Testis (tissue), 3 donors: ENCODE data around the gene PPM1E. TPM values are rescaled to one million over a fixed set of nuclear protein-coding genes. Genes with fewer than 3 reads are reported as not detected.

Experiments
- DNase-seq: peaks from one replicate; pipeline ENCODE4 v3.0.0-alpha.2; 2019
- H3K27ac ChIP-seq, 2 donors: fragments of 200-600 bp; sonication (generic); one replicate each; pipeline ENCODE4 v1.5.1; 2019
- H3K27me3 ChIP-seq: fragments of 200-600 bp; sonication (generic); one replicate; pipeline ENCODE4 v1.5.1; 2019
- H3K36me3 ChIP-seq: fragments of 200-600 bp; sonication (generic); one replicate; pipeline ENCODE4 v1.5.1; 2017; ENCODE audit warnings: low read depth; ENCODE audit errors: missing control alignments
- H3K4me1 ChIP-seq: fragments of 200-600 bp; sonication (generic); one replicate; pipeline ENCODE4 v1.5.1; 2019
- H3K4me3 ChIP-seq, 2 donors: fragments of 200-600 bp; sonication (generic); one replicate each; pipeline ENCODE4 v1.5.1; 2017 to 2019
- H3K9me3 ChIP-seq: fragments of 200-600 bp; sonication (generic); one replicate; pipeline ENCODE4 v1.5.1; 2017
- POLR2A ChIP-seq: fragments of 450-650 bp; IDR thresholded peaks from one replicate; pipeline ENCODE4 v1.6.1; 2017; ENCODE audit warnings: antibody characterized with exemption, mild to moderate bottlenecking, moderate library complexity
- WGBS, 2 donors: methylation state at CpG; one replicate each; pipeline ENCODE4 v1.1.5; 2018; 5-methylcytosine and 5-hydroxymethylcytosine counted together
- intact Hi-C: fragments of 100-400 bp; cut with DNase I; formaldehyde crosslinking; loops from one replicate; pipeline ENCODE4 v1.15.1; 2023; ENCODE audit warnings: low total_unique reads
- polyA plus RNA-seq: library from polyadenylated mRNA; stranded (reverse); fragments of 350-450 nt; fragmentation: Illumina TruSeq; extraction: RNeasy Lipid Tissue Mini Kit (QIAGEN cat#74804); gene quantifications from one replicate; pipeline ENCODE4 v1.2.3, GENCODE V29; 2014; ENCODE audit warnings: low read depth, low replicate concordance; ENCODE audit not compliant: insufficient read depth
- total RNA-seq, 2 donors: library from RNA; depleted of rRNA; stranded (reverse); fragments of >200 nt; gene quantifications; one replicate each; pipeline ENCODE4 v1.2.3, GENCODE V29; 2016
- TF ChIP-seq, protein P1 (sequence below), 3 experiments: fragments of 450-650 bp in 2 of 3; fragments of 200-600 bp in 1 of 3; sonication (generic) in 1 of 3; IDR thresholded peaks; one replicate each; pipeline ENCODE4 v1.5.1; 2016 to 2019; ENCODE audit warnings: antibody characterized with exemption in 3 of 3, mild to moderate bottlenecking in 2 of 3, moderate library complexity in 1 of 3

PPM1E gene
- total and polyA plus RNA-seq, 3 donors from 2014 or later: 8.1 to 16.7 (median 13.5) TPM

DNA sequence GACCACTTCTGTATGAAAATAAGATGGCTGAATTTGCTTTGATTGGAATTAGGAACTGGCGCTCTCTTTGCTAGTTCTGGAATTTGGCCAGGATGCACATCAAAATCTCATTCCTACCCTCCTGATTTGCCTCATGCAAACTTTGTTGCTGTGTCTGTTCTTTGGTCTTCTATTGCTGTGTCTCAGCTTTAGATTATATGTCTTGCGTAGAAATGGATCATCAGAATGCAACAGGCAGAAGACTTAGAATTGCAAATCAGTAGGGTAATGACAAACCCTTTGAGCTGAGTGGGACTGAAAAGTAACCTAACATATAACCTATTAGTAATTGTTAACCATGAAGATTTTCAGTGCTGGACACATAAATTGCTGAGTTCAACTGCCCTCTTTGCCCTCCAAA lies 33.0 kb upstream of the PPM1E start:
- intact Hi-C loops: no loop called here

GRCh38 chr17:58728798-58729197 lies 26.9 kb upstream of the PPM1E start:
- Histone ChIP-seq H3K27me3 (no peaks in the 10 kb centered on the region), H3K36me3 (no peaks in the 10 kb centered on the region), H3K4me3 (no peak overlapping the region), H3K27ac (no peak overlapping the region), H3K9me3 (no peaks in the 10 kb centered on the region), H3K4me1 (no peaks in the 10 kb centered on the region)
- no peak for DNase-seq
- intact Hi-C loops: no loop called here
- TF ChIP-seq POLR2A: no peak
- TF ChIP-seq, protein P1, sequence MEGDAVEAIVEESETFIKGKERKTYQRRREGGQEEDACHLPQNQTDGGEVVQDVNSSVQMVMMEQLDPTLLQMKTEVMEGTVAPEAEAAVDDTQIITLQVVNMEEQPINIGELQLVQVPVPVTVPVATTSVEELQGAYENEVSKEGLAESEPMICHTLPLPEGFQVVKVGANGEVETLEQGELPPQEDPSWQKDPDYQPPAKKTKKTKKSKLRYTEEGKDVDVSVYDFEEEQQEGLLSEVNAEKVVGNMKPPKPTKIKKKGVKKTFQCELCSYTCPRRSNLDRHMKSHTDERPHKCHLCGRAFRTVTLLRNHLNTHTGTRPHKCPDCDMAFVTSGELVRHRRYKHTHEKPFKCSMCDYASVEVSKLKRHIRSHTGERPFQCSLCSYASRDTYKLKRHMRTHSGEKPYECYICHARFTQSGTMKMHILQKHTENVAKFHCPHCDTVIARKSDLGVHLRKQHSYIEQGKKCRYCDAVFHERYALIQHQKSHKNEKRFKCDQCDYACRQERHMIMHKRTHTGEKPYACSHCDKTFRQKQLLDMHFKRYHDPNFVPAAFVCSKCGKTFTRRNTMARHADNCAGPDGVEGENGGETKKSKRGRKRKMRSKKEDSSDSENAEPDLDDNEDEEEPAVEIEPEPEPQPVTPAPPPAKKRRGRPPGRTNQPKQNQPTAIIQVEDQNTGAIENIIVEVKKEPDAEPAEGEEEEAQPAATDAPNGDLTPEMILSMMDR (IDR thresholded peaks at IDR 0.05): no peak
- 30 to 35% methylated on average over 1 of the region's 1 CpG for whole genome bisulfite sequencing, 2 donors

More for the DNA sequence above, 33.0 kb upstream of the PPM1E start:
- Histone ChIP-seq H3K4me1 (no peaks in the 10 kb centered on the region), H3K27ac (no peak overlapping the region), H3K27me3 (no peaks in the 10 kb centered on the region), H3K36me3 (no peaks in the 10 kb centered on the region), H3K4me3 (no peak overlapping the region), H3K9me3 (no peaks in the 10 kb centered on the region)
- no peak for DNase-seq
- 97 to 98% methylated on average over 2 of the region's 2 CpGs for WGBS, 2 donors
- no peak for TF ChIP-seq POLR2A
- TF ChIP-seq, protein P1 (IDR thresholded peaks at IDR 0.05): no peak

DNA sequence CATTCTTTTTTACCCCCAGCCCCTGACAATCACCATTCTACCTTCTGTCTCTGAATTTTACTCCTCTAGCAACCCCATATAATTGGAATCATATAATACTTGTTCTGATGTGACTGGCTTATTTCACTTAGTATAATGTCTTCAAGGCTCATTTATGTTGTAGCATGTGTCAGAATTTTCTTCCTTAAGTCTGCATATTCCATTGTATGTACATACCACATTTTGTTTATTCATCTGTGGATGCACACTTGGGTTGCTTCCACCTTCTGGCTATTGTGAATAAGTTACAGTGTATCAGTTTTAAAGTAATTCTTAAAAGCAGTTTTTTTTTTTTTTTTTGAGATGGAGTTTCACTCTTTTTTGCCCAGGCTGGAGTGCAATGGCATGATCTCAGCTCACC lies 24.7 kb upstream of the PPM1E start:
- H3K27ac ChIP-seq: no peak overlapping the region
- H3K9me3 ChIP-seq: no peaks in the 10 kb centered on the region
- no peak overlapping the region for H3K4me3 ChIP-seq
- DNase-seq: no peak
- intact Hi-C loops: no loop called here
- H3K4me1 ChIP-seq: no peaks in the 10 kb centered on the region
- TF ChIP-seq, protein P1 (IDR thresholded peaks at IDR 0.05): no peak
- no peak for TF ChIP-seq POLR2A
- H3K36me3 ChIP-seq: no peaks in the 10 kb centered on the region
- H3K27me3 ChIP-seq: no peaks in the 10 kb centered on the region

DNA sequence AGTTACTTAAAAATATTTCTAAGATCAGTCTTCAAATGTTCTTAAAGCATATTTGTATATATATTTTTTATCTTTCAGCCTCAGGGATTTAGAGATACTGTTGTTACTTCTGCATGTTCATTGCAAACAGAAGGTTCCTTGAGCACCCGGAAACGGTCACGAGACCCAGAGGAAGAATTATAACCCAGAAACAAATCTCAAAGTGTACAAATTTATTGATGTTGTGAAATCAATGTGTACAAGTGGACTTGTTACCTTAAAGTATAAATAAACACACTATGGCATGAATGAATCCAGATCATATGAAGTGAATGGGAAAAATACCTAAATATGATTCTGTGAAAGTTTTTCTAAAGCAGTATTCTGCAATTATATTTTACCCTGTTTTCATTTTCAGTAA lies 21.6 kb upstream of the PPM1E start:
- no peak for DNase-seq
- TF ChIP-seq, protein P1 (IDR thresholded peaks at IDR 0.05): no peak
- no peak for TF ChIP-seq POLR2A
- no peak overlapping the region for H3K27ac ChIP-seq
- 88 to 89% methylated on average over 3 of the region's 3 CpGs for WGBS, 2 donors
- no peaks in the 10 kb centered on the region for H3K4me1 ChIP-seq
- intact Hi-C loops: no loop called here
- no peaks in the 10 kb centered on the region for H3K9me3 ChIP-seq
- H3K4me3 ChIP-seq: no peak overlapping the region
- no peaks in the 10 kb centered on the region for H3K27me3 ChIP-seq
- no peaks in the 10 kb centered on the region for H3K36me3 ChIP-seq

GRCh38 chr17:58734811-58735210 lies 20.8 kb upstream of the PPM1E start:
- WGBS, 2 donors: 76 to 80% methylated on average over 3 of the region's 3 CpGs
- H3K4me1 ChIP-seq: no peaks in the 10 kb centered on the region
- no peak overlapping the region for H3K27ac ChIP-seq
- H3K36me3 ChIP-seq: no peaks in the 10 kb centered on the region
- TF ChIP-seq, protein P1 (IDR thresholded peaks at IDR 0.05): no peak
- TF ChIP-seq POLR2A: no peak
- H3K4me3 ChIP-seq: no peak overlapping the region
- no peaks in the 10 kb centered on the region for H3K9me3 ChIP-seq
- H3K27me3 ChIP-seq: no peaks in the 10 kb centered on the region
- DNase-seq: no peak
- intact Hi-C loops: no loop called here
